ENCODE data around the gene MECR.

MECR gene

GRCh38 chr1:29176576-29176975 lies 54.2 kb downstream of the MECR start:
- H3K9me3 ChIP-seq (ENCODE audit: control extremely low read depth in 1 of 5, control insufficient read depth in 4 of 5, insufficient read depth in 2 of 5, low read depth in 1 of 5, low read length in 4 of 5) = no peaks in the 10 kb centered on the region
- H3K4me1 ChIP-seq (ENCODE audit: control extremely low read depth in 1 of 4, control insufficient read depth in 4 of 4, insufficient read depth in 4 of 4, low read length in 3 of 4) = peaks cover 19 to 32% (median 20%) of the 10 kb centered on the region in 4 experiments
- POLR2A ChIA-PET = no interaction called here
- DNase-seq = no peak
- H3K27ac ChIP-seq (ENCODE audit: insufficient read depth in 1 of 2, low read depth in 1 of 2, low read length in 2 of 2, poor library complexity in 1 of 2, severe bottlenecking in 2 of 2) = no peak overlapping the region
- no CpG with 5 or more reads among the region's 4 CpGs for WGBS (ENCODE audit: insufficient coverage)
- H3K36me3 ChIP-seq (ENCODE audit: control insufficient read depth in 4 of 4, insufficient read depth in 4 of 4, low read length in 3 of 4) = peaks cover 2 to 21% (median 4%) of the 10 kb centered on the region in 4 experiments
- H3K4me3 ChIP-seq (ENCODE audit: control insufficient read depth in 1 of 7, extremely low read depth in 1 of 7, insufficient read depth in 4 of 7, low read depth in 2 of 7, low read length in 6 of 7) = no peak overlapping the region
- no peaks in the 10 kb centered on the region for H3K27me3 ChIP-seq (replicated peaks in 2 of 5; ENCODE audit: control insufficient read depth in 4 of 5, insufficient read depth in 5 of 5, low read length in 4 of 5)
- CTCF ChIA-PET = interaction anchor here (1.2 kb wide), 1 partner anchor 27 kb away, joined by 4 read pairs; no protein-coding TSS in a partner anchor

- H3K27ac ChIP-seq (ENCODE audit: insufficient read depth in 1 of 2, low read depth in 1 of 2, low read length in 2 of 2, poor library complexity in 1 of 2, severe bottlenecking in 2 of 2) = no peak overlapping the region
- H3K36me3 ChIP-seq (ENCODE audit: control insufficient read depth in 4 of 4, insufficient read depth in 4 of 4, low read length in 3 of 4) = peaks cover 3 to 29% (median 9%) of the 10 kb centered on the region in 4 experiments
- no peak overlapping the region for H3K4me3 ChIP-seq (ENCODE audit: control insufficient read depth in 1 of 7, extremely low read depth in 1 of 7, insufficient read depth in 4 of 7, low read depth in 2 of 7, low read length in 6 of 7)
- POLR2A ChIA-PET = interaction anchor here (1.1 kb wide), 1 partner anchor 9 kb away, joined by 3 read pairs; the partner anchor contains the start of gene SRSF4
- no peaks in the 10 kb centered on the region for H3K27me3 ChIP-seq (replicated peaks in 2 of 5; ENCODE audit: control insufficient read depth in 4 of 5, insufficient read depth in 5 of 5, low read length in 4 of 5)
- H3K9me3 ChIP-seq (ENCODE audit: control extremely low read depth in 1 of 5, control insufficient read depth in 4 of 5, insufficient read depth in 2 of 5, low read depth in 1 of 5, low read length in 4 of 5) = no peaks in the 10 kb centered on the region
- CTCF ChIA-PET = interaction anchor here (1.3 kb wide), 1 partner anchor 30 kb away, joined by 5 read pairs; no protein-coding TSS in a partner anchor
- DNase-seq = no peak
- WGBS (ENCODE audit: insufficient coverage) = 100% methylated on average over 4 of the region's 8 CpGs
- peaks cover 0 to 5% (median 0%) of the 10 kb centered on the region in 4 experiments for H3K4me1 ChIP-seq (ENCODE audit: control extremely low read depth in 1 of 4, control insufficient read depth in 4 of 4, insufficient read depth in 4 of 4, low read length in 3 of 4)
Observed at GRCh38 chr1:29172415-29172939, 58.3 kb downstream of the MECR start.

GRCh38 chr1:29171521-29171920 lies 59.2 kb downstream of the MECR start:
- Histone ChIP-seq H3K9me3 (ENCODE audit: control extremely low read depth in 1 of 5, control insufficient read depth in 4 of 5, insufficient read depth in 2 of 5, low read depth in 1 of 5, low read length in 4 of 5) (no peaks in the 10 kb centered on the region), H3K4me3 (ENCODE audit: control insufficient read depth in 1 of 7, extremely low read depth in 1 of 7, insufficient read depth in 4 of 7, low read depth in 2 of 7, low read length in 6 of 7) (no peak overlapping the region), H3K4me1 (ENCODE audit: control extremely low read depth in 1 of 4, control insufficient read depth in 4 of 4, insufficient read depth in 4 of 4, low read length in 3 of 4) (peaks cover 0 to 2% (median 0%) of the 10 kb centered on the region in 4 experiments), H3K27me3 (replicated peaks in 2 of 5; ENCODE audit: control insufficient read depth in 4 of 5, insufficient read depth in 5 of 5, low read length in 4 of 5) (no peaks in the 10 kb centered on the region), H3K27ac (ENCODE audit: insufficient read depth in 1 of 2, low read depth in 1 of 2, low read length in 2 of 2, poor library complexity in 1 of 2, severe bottlenecking in 2 of 2) (no peak overlapping the region), H3K36me3 (ENCODE audit: control insufficient read depth in 4 of 4, insufficient read depth in 4 of 4, low read length in 3 of 4) (peaks cover 4 to 34% (median 13%) of the 10 kb centered on the region in 4 experiments)
- 100% methylated on average over 2 of the region's 5 CpGs for whole genome bisulfite sequencing (ENCODE audit: insufficient coverage)
- CTCF ChIA-PET = interaction anchor here (1.3 kb wide), 1 partner anchor 31 kb away, joined by 5 read pairs; no protein-coding TSS in a partner anchor
- POLR2A ChIA-PET = no interaction called here
- no peak for DNase-seq

GRCh38 chr1:29171089-29171488 lies 59.6 kb downstream of the MECR start:
- Histone ChIP-seq H3K36me3 (ENCODE audit: control insufficient read depth in 4 of 4, insufficient read depth in 4 of 4, low read length in 3 of 4) (peaks cover 8 to 38% (median 17%) of the 10 kb centered on the region in 4 experiments), H3K27ac (ENCODE audit: insufficient read depth in 1 of 2, low read depth in 1 of 2, low read length in 2 of 2, poor library complexity in 1 of 2, severe bottlenecking in 2 of 2) (no peak overlapping the region), H3K27me3 (replicated peaks in 2 of 5; ENCODE audit: control insufficient read depth in 4 of 5, insufficient read depth in 5 of 5, low read length in 4 of 5) (no peaks in the 10 kb centered on the region), H3K9me3 (ENCODE audit: control extremely low read depth in 1 of 5, control insufficient read depth in 4 of 5, insufficient read depth in 2 of 5, low read depth in 1 of 5, low read length in 4 of 5) (no peaks in the 10 kb centered on the region), H3K4me3 (ENCODE audit: control insufficient read depth in 1 of 7, extremely low read depth in 1 of 7, insufficient read depth in 4 of 7, low read depth in 2 of 7, low read length in 6 of 7) (no peak overlapping the region), H3K4me1 (ENCODE audit: control extremely low read depth in 1 of 4, control insufficient read depth in 4 of 4, insufficient read depth in 4 of 4, low read length in 3 of 4) (no peaks in the 10 kb centered on the region)
- ChIA-PET POLR2A (no interaction called here), CTCF (interaction anchor here (1.6 kb wide), 1 partner anchor 31 kb away, joined by 4 read pairs; no protein-coding TSS in a partner anchor)
- whole genome bisulfite sequencing (ENCODE audit: insufficient coverage) = 71% methylated on average over 1 of the region's 3 CpGs
- DNase-seq = no peak

GRCh38 chr1:29169976-29170375 lies 60.8 kb downstream of the MECR start:
- peak overlapping the region in 1 of 2 experiments; percentile 20 for H3K27ac ChIP-seq (ENCODE audit: insufficient read depth in 1 of 2, low read depth in 1 of 2, low read length in 2 of 2, poor library complexity in 1 of 2, severe bottlenecking in 2 of 2)
- WGBS (ENCODE audit: insufficient coverage) = 92% methylated on average over 2 of the region's 3 CpGs

GRCh38 chr1:29167904-29168303 lies 62.8 kb downstream of the MECR start:
- CTCF ChIA-PET = interaction anchor here (0.6 to 1.2 kb wide), 3 partner anchors 11 to 25 kb away, joined by 3 read pairs; partner anchors contain the start of gene SRSF4

More at GRCh38 chr1:29169976-29170375, 60.8 kb downstream of the MECR start:
- Histone ChIP-seq H3K36me3 (ENCODE audit: control insufficient read depth in 4 of 4, insufficient read depth in 4 of 4, low read length in 3 of 4) (peaks cover 14 to 50% (median 26%) of the 10 kb centered on the region in 4 experiments), H3K27me3 (replicated peaks in 2 of 5; ENCODE audit: control insufficient read depth in 4 of 5, insufficient read depth in 5 of 5, low read length in 4 of 5) (no peaks in the 10 kb centered on the region), H3K4me1 (ENCODE audit: control extremely low read depth in 1 of 4, control insufficient read depth in 4 of 4, insufficient read depth in 4 of 4, low read length in 3 of 4) (no peaks in the 10 kb centered on the region), H3K9me3 (ENCODE audit: control extremely low read depth in 1 of 5, control insufficient read depth in 4 of 5, insufficient read depth in 2 of 5, low read depth in 1 of 5, low read length in 4 of 5) (no peaks in the 10 kb centered on the region), H3K4me3 (ENCODE audit: control insufficient read depth in 1 of 7, extremely low read depth in 1 of 7, insufficient read depth in 4 of 7, low read depth in 2 of 7, low read length in 6 of 7) (no peak overlapping the region)
- ChIA-PET CTCF (interaction anchor here (0.7 to 1.6 kb wide), 4 partner anchors 11 to 285 kb away, joined by 3 to 4 read pairs (median 4); no protein-coding TSS in a partner anchor), POLR2A (no interaction called here)
- DNase-seq = no peak

GRCh38 chr1:29166291-29166878 lies 64.3 kb downstream of the MECR start:
- no peak for DNase-seq
- Histone ChIP-seq H3K4me1 (ENCODE audit: control extremely low read depth in 1 of 4, control insufficient read depth in 4 of 4, insufficient read depth in 4 of 4, low read length in 3 of 4) (no peaks in the 10 kb centered on the region), H3K27me3 (replicated peaks in 2 of 5; ENCODE audit: control insufficient read depth in 4 of 5, insufficient read depth in 5 of 5, low read length in 4 of 5) (no peaks in the 10 kb centered on the region), H3K9me3 (ENCODE audit: control extremely low read depth in 1 of 5, control insufficient read depth in 4 of 5, insufficient read depth in 2 of 5, low read depth in 1 of 5, low read length in 4 of 5) (no peaks in the 10 kb centered on the region), H3K36me3 (ENCODE audit: control insufficient read depth in 4 of 4, insufficient read depth in 4 of 4, low read length in 3 of 4) (peaks cover 21 to 77% (median 35%) of the 10 kb centered on the region in 4 experiments), H3K4me3 (ENCODE audit: control insufficient read depth in 1 of 7, extremely low read depth in 1 of 7, insufficient read depth in 4 of 7, low read depth in 2 of 7, low read length in 6 of 7) (no peak overlapping the region), H3K27ac (ENCODE audit: insufficient read depth in 1 of 2, low read depth in 1 of 2, low read length in 2 of 2, poor library complexity in 1 of 2, severe bottlenecking in 2 of 2) (peak overlapping the region; percentile 6 to 12)
- ChIA-PET POLR2A (interaction anchor here (0.7 kb wide), 1 partner anchor 331 kb away, joined by 3 read pairs; no protein-coding TSS in a partner anchor), CTCF (interaction anchor here (1.1 to 1.9 kb wide), 2 partner anchors 30 to 44 kb away, joined by 3 to 5 read pairs; no protein-coding TSS in a partner anchor)
- WGBS (ENCODE audit: insufficient coverage) = 98% methylated on average over 9 of the region's 9 CpGs

More at GRCh38 chr1:29167904-29168303, 62.8 kb downstream of the MECR start:
- POLR2A ChIA-PET = interaction anchor here (0.6 kb wide), 1 partner anchor 1557 kb away, joined by 4 read pairs; no protein-coding TSS in a partner anchor
- Histone ChIP-seq H3K27me3 (replicated peaks in 2 of 5; ENCODE audit: control insufficient read depth in 4 of 5, insufficient read depth in 5 of 5, low read length in 4 of 5) (no peaks in the 10 kb centered on the region), H3K36me3 (ENCODE audit: control insufficient read depth in 4 of 4, insufficient read depth in 4 of 4, low read length in 3 of 4) (peaks cover 16 to 68% (median 34%) of the 10 kb centered on the region in 4 experiments), H3K9me3 (ENCODE audit: control extremely low read depth in 1 of 5, control insufficient read depth in 4 of 5, insufficient read depth in 2 of 5, low read depth in 1 of 5, low read length in 4 of 5) (no peaks in the 10 kb centered on the region), H3K4me3 (ENCODE audit: control insufficient read depth in 1 of 7, extremely low read depth in 1 of 7, insufficient read depth in 4 of 7, low read depth in 2 of 7, low read length in 6 of 7) (no peak overlapping the region), H3K27ac (ENCODE audit: insufficient read depth in 1 of 2, low read depth in 1 of 2, low read length in 2 of 2, poor library complexity in 1 of 2, severe bottlenecking in 2 of 2) (no peak overlapping the region), H3K4me1 (ENCODE audit: control extremely low read depth in 1 of 4, control insufficient read depth in 4 of 4, insufficient read depth in 4 of 4, low read length in 3 of 4) (no peaks in the 10 kb centered on the region)
- DNase-seq = no peak
- WGBS (ENCODE audit: insufficient coverage) = 94% methylated on average over 9 of the region's 9 CpGs

Measured in common myeloid progenitor, CD34-positive (primary cell).